D341Med (cell line): ENCODE results near the gene KCNIP1.
A peak's percentile ranks its signal among the peaks of the same experiment; 100 is the strongest.

Experiments used
- DNase-seq: peaks from one replicate; pipeline ENCODE4 v3.0.0; 2012; ENCODE audit warnings: low spot score

KCNIP1 gene

GRCh38 chr5:170642066-170642735 is 138.4 kb downstream of the KCNIP1 start:
- no peak for DNase-seq

DNA sequence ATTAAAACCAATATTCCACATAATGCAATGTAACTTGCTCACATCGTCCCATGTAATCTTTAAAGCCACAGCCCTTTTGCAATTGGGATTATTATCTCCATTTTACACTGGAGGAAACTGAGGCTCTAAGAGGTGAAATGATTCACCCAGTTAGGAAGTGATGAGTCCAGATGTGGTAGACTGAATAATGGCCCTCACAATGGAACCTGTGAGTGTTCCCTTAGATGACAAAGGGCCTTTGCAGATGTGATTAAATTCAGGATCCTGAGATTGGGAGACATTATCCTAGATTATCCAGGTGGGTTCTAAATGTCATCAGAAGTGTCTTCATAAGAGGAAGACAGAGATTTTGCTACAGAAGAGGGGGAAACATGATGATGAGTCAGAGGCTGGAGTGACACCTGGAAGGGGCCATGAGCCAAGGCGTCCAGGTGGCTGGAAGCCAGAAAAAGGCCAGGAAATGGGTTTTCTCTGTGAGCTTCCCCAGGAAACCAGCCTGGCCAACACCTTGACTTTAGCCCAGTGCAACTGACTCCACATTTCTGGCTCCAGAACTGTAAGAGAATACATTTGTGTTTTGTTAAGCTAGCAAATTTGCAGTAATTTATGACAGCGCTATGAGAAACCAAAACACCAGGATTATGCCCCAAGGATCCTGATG is 139.1 kb downstream of the KCNIP1 start:
- no peak for DNase-seq

DNA sequence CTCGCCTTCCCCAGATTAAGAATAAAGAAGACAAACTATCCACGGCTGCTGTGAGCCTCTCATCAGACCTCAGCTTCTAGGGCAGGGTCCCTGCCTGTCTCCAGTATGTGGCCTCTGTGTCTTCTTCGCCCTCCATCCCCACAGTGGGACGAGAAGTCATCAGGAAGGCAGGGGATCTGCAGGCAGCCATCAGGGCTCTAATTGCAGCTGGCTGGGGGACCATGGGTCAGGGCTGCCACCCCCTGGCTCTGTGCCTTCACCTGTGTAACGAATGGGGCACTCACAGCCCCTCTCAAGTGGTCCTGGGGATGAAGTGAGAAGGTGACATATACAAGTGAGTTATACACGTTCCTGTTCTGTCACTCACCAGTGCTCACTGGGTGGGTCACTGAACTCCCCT is 139.8 kb downstream of the KCNIP1 start:
- no peak for DNase-seq

GRCh38 chr5:170644501-170644900 is 140.7 kb downstream of the KCNIP1 start:
- DNase-seq, result no peak

DNA sequence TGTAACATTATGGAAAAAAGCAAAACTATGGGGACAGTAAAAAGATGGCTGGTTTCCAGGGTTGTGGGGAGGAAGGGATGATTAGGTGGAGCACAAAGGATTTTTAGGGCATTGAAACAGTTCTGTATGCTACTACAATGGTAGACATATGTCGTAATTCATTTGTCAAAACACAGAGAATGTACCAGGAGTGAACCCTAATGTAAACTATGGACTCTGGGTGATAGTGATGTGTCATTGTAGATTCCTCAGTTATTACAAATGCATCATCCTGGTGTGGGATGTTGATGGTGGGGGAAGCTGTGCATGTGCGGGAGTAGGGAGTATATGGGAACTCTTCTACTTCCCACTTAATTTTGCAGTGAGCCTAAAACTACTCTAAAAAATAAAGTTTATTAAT is 144.7 kb downstream of the KCNIP1 start:
- no peak for DNase-seq

- DNase-seq, result no peak
Measured at GRCh38 chr5:170650850-170651249, 147.0 kb downstream of the KCNIP1 start.

- no peak for DNase-seq
Measured at GRCh38 chr5:170651604-170652277, 147.9 kb downstream of the KCNIP1 start.

DNA sequence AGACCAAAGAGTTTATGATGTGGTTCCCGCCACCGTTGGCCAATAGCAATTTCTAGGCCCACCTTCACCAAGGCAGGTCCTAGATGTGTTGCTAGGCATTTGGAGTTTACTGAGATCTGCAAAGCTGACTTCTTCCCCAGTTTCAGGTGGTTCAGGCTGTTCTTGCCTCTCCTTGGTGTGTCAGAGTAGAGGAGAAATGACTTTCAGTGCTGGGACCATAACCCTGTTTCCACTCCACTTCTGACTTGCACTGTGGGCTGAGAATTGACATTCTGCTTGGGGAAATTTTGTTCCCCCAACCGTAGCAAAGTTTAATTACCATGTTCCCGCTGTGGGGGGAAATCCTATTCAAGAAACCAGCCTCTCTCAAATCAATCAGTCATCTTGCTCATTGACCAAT is 151.7 kb downstream of the KCNIP1 start:
- no peak for DNase-seq

DNA sequence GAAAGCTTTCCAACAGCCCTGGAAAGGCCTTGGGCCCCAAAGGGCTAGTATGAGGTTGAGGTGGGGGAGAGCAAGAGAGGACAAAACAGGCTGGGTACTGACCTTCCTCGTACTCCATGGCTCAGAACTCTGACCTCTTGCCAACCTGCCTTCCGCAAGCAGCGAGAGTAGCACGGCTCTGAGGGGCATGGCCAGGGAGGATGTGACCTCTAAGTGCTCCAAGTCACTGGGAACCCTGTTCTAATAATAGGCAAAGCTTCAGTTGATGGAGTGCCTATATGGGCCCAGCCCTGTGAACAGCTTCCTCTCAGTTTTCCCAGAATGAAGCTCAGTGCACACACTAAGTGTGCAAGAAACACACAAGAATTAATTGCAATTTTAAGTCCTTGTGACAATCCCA is 152.1 kb downstream of the KCNIP1 start:
- DNase-seq, result no peak

GRCh38 chr5:170656346-170656745 is 152.5 kb downstream of the KCNIP1 start:
- DNase-seq, result no peak

DNA sequence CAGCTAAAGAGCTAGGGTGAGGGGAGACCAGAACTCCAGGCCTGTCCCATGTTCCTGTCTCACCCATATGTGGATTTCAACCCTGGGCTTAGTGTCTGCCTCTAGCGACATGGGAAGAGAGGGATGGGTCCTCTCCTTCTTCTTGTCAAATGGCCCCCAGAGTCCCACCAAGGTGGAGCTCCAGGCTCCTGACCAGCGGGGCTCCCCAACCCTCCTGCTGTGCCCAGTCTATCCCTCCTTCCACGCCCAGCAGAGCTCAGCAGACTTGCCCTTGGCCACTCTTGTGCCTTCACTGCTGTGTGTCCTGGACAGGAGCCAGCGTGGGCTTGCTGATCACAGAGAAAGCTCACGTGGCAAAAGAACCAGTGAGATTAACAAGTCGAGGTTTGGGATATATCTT is 156.7 kb downstream of the KCNIP1 start:
- no peak for DNase-seq

DNA sequence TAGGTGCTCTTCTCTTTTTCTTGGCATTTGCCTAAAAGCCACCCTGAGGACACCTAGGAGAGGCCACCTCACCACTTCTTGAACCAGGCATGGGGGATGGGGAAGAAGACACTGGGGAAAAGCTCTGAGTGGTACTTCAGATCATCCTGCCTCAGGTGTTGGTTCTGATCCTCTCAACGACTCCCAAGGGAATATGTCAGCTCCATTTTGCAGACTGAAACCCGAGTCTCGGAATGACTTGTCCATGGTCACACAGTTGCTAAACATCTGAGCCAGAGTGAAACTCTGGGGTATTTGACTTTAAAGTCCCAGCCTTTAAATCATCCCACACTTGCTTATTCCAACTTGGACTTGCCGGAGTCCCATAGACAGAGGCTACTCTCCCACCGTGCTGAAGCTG is 159.1 kb downstream of the KCNIP1 start:
- no peak for DNase-seq

GRCh38 chr5:170678811-170679210 is 175.0 kb downstream of the KCNIP1 start:
- no peak for DNase-seq

DNA sequence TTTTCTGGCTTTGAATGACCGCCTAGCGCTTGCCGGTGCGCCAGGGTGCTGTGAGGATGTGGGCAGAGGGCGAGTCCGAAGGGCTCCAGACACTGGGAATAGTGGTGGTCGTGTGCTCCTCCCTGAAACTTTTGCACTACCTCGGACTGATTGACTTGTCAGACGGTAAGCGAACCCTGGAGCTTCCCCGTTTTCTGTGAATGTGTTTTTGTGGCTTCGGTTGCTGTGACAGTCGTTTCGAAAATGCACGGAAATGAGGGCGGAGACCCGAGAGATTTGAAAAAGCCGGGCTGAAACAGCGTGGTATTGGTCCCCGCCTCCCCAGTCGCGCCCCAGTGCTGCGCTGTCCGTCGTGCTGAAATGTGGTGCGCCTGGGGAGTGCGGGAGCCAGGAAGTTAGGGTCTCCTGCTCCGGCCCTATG is 177.2 kb downstream of the KCNIP1 start:
- peak; percentile 34 for DNase-seq

DNA sequence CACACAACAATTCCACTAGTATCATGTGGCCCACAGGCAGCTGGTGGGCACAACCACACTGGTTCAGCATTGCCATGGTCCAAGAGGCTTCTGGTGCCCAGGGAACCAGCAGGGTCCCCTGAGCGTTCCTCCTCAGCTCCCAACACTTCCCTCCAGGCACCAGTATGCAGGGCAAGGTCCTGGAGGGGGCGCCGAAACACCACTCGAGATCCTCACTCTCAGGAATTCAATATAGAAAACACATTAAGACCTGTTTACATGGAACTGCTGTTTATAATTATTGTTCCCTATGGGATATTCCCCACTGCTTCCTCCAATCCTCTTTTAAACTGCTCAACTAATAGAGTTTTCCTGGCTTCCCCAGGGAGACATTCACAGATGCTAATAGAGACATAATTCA is 187.8 kb downstream of the KCNIP1 start:
- no peak for DNase-seq

DNA sequence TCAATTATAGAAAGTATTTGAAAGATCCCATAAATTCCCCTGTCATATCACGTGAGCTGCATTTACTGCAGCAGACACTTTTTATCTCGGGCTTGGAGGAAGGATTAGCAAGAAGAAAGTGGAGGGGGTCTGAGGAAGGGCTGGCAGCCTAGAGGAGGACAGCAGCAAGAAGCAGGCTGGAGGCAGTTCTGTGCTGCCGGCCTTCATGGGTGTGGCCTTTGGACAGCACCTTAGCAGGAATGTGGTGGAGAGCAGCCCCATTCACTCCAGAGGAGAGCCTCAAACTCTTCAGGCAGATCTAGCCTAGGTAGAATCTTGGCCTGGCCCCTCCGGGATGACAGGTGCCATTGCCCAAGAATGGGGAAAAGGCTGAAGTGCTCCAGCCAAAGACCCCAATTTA is 189.9 kb downstream of the KCNIP1 start:
- no peak for DNase-seq

DNA sequence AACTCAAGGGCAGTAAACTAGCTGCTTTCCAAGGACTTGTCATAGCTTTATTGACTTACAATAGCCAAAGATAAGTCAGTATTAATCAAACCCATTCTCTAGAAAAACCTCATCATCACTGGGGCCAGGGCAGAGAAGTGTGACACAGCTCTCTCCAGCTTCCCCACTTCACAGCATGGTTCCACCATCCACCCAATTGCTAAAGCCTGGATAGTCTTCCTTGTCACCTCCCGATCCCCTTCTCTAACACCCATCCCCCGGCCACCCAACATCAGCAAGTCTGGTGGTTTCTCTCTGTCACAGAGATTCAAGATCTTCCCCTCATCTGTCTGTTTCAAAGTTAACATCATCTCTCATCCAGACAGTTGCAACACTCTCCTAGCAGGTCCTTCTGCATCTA is 191.1 kb downstream of the KCNIP1 start:
- DNase-seq, result no peak

DNA sequence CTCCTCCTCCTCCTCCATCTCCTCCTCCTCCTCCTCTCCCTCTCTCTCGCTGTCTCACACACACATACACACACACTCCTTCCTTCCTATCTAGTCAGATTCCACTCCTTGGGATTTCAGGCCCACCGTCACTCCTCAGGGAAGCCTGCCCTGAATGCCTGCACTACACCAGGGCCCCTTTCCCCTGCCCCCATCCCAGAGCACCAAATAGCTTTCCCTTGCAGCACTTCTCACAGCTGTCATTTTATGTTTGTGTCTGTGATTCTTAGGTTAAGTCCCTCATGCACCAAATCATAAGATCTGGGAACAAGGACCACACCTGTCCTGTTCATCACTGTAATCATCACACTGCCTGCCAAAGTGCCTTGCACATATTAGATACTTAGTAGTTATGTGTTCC is 193.2 kb downstream of the KCNIP1 start:
- no peak for DNase-seq

DNA sequence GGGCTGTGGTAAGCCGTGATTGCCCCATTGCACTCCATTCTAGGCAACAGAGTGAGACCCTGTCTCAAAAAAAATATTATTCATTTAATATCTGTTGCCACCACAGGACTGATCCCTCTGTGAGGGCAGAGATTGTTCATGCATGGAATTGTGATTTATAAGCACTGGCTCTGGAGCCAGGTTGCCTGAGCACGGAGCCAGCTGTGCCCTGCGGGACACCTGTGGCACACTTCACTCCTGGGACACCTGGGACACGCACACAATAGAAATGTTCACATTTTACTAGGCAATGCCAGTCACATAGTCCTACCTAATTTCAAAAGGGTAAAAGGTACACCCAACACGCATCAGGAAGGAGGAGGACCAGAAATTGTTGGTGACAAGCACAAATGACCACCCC is 196.7 kb downstream of the KCNIP1 start:
- no peak for DNase-seq

GRCh38 chr5:170701334-170701733 is 197.5 kb downstream of the KCNIP1 start:
- DNase-seq, result no peak

DNA sequence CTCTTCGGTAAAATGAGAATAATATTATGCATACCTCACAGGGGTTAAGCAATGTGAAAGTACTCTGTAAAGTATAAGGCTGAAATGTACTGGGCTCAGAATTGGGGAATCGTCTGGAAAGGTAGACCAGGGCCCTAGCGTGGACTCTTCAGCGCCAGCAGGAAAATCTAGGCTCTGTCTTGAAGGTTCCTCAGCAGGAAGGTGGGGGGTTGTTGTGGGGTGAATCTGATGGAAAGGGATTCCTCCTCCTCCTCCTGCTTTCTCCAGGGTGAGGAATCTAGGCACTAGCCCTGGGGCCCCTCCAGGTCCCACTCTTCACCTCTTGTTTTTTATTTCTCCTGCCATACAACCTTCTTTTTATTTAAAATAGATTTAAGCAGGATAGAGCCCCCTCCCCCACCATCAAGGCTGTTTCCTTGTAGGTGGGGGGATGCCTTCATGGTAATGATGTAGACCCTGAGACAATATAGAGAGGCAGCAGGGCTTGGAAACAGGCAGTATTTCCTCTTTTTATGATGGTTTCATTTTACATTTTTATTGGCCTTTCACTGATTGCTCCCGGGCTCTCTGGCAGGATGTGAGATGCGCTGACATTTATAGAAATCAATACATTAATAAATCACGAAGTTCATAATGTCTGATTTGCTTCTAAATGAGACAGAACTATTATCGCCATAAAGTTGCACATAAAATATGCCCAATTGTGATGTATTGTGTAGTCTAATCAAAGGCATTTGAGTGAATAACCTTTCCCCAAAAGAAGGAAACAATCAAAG is 200.8 kb downstream of the KCNIP1 start:
- DNase-seq, result no peak

- DNase-seq, result no peak
Measured at GRCh38 chr5:170709640-170710039, 205.8 kb downstream of the KCNIP1 start.

GRCh38 chr5:170711300-170711699 is 207.5 kb downstream of the KCNIP1 start:
- no peak for DNase-seq
